ENCODE data around the gene TPST2.

DNA sequence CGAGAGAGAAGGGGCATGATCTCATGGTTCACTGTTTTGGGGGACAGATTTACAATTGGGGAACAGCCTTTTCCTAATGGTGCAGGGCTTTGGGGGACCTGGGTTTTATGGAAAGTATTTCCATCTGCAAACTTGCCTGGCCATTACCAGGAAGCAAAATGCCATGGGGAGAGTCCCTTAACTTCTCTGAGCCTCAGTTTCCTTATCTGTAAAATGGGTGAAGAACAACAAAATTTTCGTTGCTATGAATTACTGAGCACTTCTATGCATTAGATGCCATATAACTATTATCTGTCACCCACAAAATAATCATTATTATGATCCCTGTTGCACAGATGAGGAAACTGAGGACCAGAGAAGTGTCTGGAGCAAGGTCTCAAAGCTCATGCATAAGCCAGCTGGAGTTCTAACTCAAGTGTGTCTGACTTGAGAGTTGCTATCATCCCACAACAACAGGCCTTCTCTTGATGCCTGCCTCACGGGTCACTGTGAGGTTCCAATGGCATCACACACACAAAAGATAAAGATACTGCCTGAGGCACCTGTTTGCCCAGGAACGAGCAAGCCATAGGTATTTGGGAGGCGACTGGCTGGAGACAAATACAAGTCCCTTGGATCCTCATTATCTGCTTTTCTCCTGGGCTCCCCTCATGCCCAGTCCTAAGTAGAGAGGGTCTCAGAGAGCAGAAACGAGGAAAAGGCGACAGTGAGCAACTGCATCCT is 15.8 kb downstream of the TPST2 start:
- TF ChIP-seq, protein P1, sequence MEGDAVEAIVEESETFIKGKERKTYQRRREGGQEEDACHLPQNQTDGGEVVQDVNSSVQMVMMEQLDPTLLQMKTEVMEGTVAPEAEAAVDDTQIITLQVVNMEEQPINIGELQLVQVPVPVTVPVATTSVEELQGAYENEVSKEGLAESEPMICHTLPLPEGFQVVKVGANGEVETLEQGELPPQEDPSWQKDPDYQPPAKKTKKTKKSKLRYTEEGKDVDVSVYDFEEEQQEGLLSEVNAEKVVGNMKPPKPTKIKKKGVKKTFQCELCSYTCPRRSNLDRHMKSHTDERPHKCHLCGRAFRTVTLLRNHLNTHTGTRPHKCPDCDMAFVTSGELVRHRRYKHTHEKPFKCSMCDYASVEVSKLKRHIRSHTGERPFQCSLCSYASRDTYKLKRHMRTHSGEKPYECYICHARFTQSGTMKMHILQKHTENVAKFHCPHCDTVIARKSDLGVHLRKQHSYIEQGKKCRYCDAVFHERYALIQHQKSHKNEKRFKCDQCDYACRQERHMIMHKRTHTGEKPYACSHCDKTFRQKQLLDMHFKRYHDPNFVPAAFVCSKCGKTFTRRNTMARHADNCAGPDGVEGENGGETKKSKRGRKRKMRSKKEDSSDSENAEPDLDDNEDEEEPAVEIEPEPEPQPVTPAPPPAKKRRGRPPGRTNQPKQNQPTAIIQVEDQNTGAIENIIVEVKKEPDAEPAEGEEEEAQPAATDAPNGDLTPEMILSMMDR (IDR thresholded peaks at IDR 0.05; ENCODE audit: borderline replicate concordance, extremely low read depth, low read length, poor library complexity, severe bottlenecking) = no peak
- TF ChIP-seq EZH2 (IDR thresholded peaks at IDR 0.05; ENCODE audit: borderline replicate concordance, low read depth, low read length, severe bottlenecking) = no peak
